ENCODE data around the gene ALDH4A1. TPM values are rescaled to one million over a fixed set of nuclear protein-coding genes. Genes with fewer than 3 reads are reported as not detected.
A peak's percentile ranks its signal among the peaks of the same experiment; 100 is the strongest.
"Not testable (repeated sequence)": the region's sequence is repeated elsewhere in the genome, so short reads cannot be mapped to it uniquely, and the experiment has no call there.

The ALDH4A1 gene
- total and polyA plus RNA-seq, 9 of the 15 experiments (the other 6 are each of a cell fraction or from before 2014, with no cell fraction given): 0.27 to 31.4 (median 16.6) TPM

GRCh38 chr1:18847723-18848122 is 54.6 kb downstream of the ALDH4A1 start:
- H3K4me3 ChIP-seq; intact Hi-C loops (cut with micrococcal nuclease); FAIRE-seq; H3K9me1 ChIP-seq (ENCODE audit: control insufficient read depth, insufficient read depth, low read length); DNase-seq (ENCODE audit: extremely low read depth in 1 of 4, low spot score in 3 of 4); H3K36me3 ChIP-seq (ENCODE audit: control insufficient read depth, insufficient read depth, low read length); ATAC-seq; H2AFZ ChIP-seq (ENCODE audit: low read depth, low read length); H3K27ac ChIP-seq (ENCODE audit: extremely low read depth, low read depth, low read length); H3K9ac ChIP-seq (ENCODE audit: insufficient read depth in 1 of 2, low read depth in 2 of 2, low read length in 2 of 2); BruUV-seq (replicated peaks); H3K79me2 ChIP-seq (ENCODE audit: control insufficient read depth, insufficient read depth, low read length); H3K4me1 ChIP-seq (replicated peaks in 1 of 2; ENCODE audit: control insufficient read depth in 2 of 2, insufficient read depth in 2 of 2, low read length in 2 of 2); CTCF ChIA-PET (ENCODE audit: low intra/inter-chr PET ratio); H3K4me2 ChIP-seq (ENCODE audit: insufficient read depth, low read length); H4K20me1 ChIP-seq (replicated peaks; ENCODE audit: control insufficient read depth, insufficient read depth, low read length); H3K9me3 ChIP-seq (replicated peaks; ENCODE audit: control insufficient read depth, insufficient read depth, low read depth, low read length); in situ Hi-C loops (cut with MboI): not testable (repeated sequence)
- WGBS (ENCODE audit: insufficient coverage, low coverage, missing lambda C conversion rate): 4% methylated on average over 2 of the region's 2 CpGs
- TF ChIP-seq CBX3 (IDR thresholded peaks at IDR 0.05; ENCODE audit: borderline replicate concordance in 1 of 2, low read length in 2 of 2): 0 out of 3 replicates have a peak, but pooled peaks of 1 of the 2 experiments have one; percentile 35
- TF ChIP-seq ZNF431 (CRISPR knock-in tag; IDR thresholded peaks at IDR 0.05): peak; percentile 96
- peaks cover 5 to 28% of the 10 kb centered on the region in 2 experiments; a peak in 4 of 5 replicates for H3K27me3 ChIP-seq (ENCODE audit: control insufficient read depth in 2 of 2, insufficient read depth in 2 of 2, low read length in 2 of 2)
- POLR2A ChIA-PET: interaction anchor here (0.5 to 0.9 kb wide), 3 partner anchors 15 to 716 kb away, joined by 3 to 4 read pairs (median 3); no protein-coding TSS in a partner anchor

GRCh38 chr1:18840145-18840544 is 62.2 kb downstream of the ALDH4A1 start:
- BruUV-seq (replicated peaks): no TSS peak
- Histone ChIP-seq H3K27me3 (ENCODE audit: control insufficient read depth in 2 of 2, insufficient read depth in 2 of 2, low read length in 2 of 2) (peaks cover 16 to 54% of the 10 kb centered on the region in 2 experiments), H3K9me3 (replicated peaks; ENCODE audit: control insufficient read depth, insufficient read depth, low read depth, low read length) (no peaks in the 10 kb centered on the region), H2AFZ (ENCODE audit: low read depth, low read length) (no peak overlapping the region), H3K4me3 (no peak overlapping the region), H3K4me1 (replicated peaks in 1 of 2; ENCODE audit: control insufficient read depth in 2 of 2, insufficient read depth in 2 of 2, low read length in 2 of 2) (no peaks in the 10 kb centered on the region), H3K9ac (ENCODE audit: insufficient read depth in 1 of 2, low read depth in 2 of 2, low read length in 2 of 2) (no peak overlapping the region), H3K79me2 (ENCODE audit: control insufficient read depth, insufficient read depth, low read length) (no peaks in the 10 kb centered on the region), H4K20me1 (replicated peaks; ENCODE audit: control insufficient read depth, insufficient read depth, low read length) (no peaks in the 10 kb centered on the region; the same call in 1 of the 2 replicates), H3K4me2 (ENCODE audit: insufficient read depth, low read length) (no peak overlapping the region), H3K9me1 (ENCODE audit: control insufficient read depth, insufficient read depth, low read length) (no peaks in the 10 kb centered on the region), H3K27ac (ENCODE audit: extremely low read depth, low read depth, low read length) (no peak overlapping the region), H3K36me3 (ENCODE audit: control insufficient read depth, insufficient read depth, low read length) (no peaks in the 10 kb centered on the region)
- DNase-seq (ENCODE audit: extremely low read depth in 1 of 4, low spot score in 3 of 4) (no peak), ATAC-seq (no peak), FAIRE-seq (no peak)
- WGBS (ENCODE audit: insufficient coverage, low coverage, missing lambda C conversion rate): 3% methylated on average over 17 of the region's 17 CpGs
- in situ Hi-C loops (cut with MboI) (no loop called here), intact Hi-C loops (cut with micrococcal nuclease) (no loop called here)
- ChIA-PET POLR2A (interaction anchor here (1.0 to 1.2 kb wide), 2 partner anchors 10 to 92 kb away, joined by 3 read pairs; no protein-coding TSS in a partner anchor), CTCF (ENCODE audit: low intra/inter-chr PET ratio) (no interaction called here)
- TF ChIP-seq NKRF (IDR thresholded peaks at IDR 0.05; ENCODE audit: borderline replicate concordance) (no peak), MBD2 (IDR thresholded peaks at IDR 0.05; ENCODE audit: borderline replicate concordance, low read depth) (no peak), SMARCB1 (IDR thresholded peaks at IDR 0.05; ENCODE audit: insufficient read length, low read depth) (no peak), SETDB1 (IDR thresholded peaks at IDR 0.05; ENCODE audit: low read length) (no peak), THRB (CRISPR knock-in tag; conservative IDR thresholded peaks at IDR 0.05) (no peak), BCOR (IDR thresholded peaks at IDR 0.05) (no peak), ZNF384 (IDR thresholded peaks at IDR 0.05; ENCODE audit: low read depth, low read length) (no peak)
- TF ChIP-seq, protein P1, sequence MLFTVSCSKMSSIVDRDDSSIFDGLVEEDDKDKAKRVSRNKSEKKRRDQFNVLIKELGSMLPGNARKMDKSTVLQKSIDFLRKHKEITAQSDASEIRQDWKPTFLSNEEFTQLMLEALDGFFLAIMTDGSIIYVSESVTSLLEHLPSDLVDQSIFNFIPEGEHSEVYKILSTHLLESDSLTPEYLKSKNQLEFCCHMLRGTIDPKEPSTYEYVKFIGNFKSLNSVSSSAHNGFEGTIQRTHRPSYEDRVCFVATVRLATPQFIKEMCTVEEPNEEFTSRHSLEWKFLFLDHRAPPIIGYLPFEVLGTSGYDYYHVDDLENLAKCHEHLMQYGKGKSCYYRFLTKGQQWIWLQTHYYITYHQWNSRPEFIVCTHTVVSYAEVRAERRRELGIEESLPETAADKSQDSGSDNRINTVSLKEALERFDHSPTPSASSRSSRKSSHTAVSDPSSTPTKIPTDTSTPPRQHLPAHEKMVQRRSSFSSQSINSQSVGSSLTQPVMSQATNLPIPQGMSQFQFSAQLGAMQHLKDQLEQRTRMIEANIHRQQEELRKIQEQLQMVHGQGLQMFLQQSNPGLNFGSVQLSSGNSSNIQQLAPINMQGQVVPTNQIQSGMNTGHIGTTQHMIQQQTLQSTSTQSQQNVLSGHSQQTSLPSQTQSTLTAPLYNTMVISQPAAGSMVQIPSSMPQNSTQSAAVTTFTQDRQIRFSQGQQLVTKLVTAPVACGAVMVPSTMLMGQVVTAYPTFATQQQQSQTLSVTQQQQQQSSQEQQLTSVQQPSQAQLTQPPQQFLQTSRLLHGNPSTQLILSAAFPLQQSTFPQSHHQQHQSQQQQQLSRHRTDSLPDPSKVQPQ (CRISPR knock-in tag; IDR thresholded peaks at IDR 0.05; ENCODE audit: borderline replicate concordance): no peak
